A204.1 (cell line): Measurements from ENCODE around the gene SORL1.

Experiments
- FAIRE-seq: peaks from 2 replicates; lab custom pipeline; 2012; peaks lifted over from hg19 to GRCh38; lab: Jason Lieb, UNC

The SORL1 gene

DNA sequence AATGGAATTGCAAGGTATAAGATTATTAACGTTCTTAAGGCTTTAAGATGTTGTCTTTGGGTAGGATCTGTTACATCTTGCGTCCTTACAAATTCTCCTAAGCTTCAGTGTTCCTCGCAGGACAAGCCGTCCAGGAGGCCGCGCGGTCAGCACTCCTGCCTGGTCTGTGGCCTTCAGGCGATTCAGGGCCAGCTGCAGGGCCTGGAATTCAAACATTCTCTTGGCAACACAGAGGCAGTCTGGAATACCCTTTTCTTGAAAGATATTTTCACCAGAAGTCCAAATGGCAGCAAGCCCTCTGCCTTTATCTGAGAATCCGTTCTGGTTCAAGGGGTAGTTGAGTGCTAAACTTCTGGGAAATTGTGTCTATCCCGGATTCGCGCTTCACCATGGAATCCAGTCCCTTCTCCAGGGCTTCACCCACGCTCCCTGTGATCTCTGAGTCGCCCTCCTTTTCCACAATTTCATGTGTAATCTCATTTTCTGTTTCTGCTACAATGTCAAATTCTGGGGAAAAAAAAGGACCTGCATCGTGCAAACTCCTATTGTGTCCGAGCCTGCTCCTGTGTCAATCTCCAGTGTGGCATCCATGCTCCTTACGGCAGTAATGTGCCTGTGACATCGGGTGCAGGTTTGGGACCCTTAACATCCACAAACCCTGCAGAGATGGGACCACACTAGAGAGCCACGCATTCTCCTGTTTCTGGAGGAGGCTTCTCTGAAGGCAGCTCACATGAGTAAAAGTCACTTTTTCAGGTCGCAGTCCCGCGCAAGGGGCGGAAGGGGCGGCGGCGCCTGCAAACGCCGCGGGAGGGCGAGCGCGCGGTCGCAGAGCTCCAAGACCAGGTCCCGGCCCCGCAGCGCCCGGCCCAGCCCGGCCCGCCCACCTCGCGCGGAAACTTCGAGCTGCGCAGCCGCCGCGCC is 25.4 kb upstream of the SORL1 start:
- FAIRE-seq = no peak

- no peak for FAIRE-seq
These were observed 24.7 kb upstream of the SORL1 start for GRCh38 chr11:121427400-121427744.

- no peak for FAIRE-seq
These were observed 22.6 kb upstream of the SORL1 start for GRCh38 chr11:121429556-121429955.

DNA sequence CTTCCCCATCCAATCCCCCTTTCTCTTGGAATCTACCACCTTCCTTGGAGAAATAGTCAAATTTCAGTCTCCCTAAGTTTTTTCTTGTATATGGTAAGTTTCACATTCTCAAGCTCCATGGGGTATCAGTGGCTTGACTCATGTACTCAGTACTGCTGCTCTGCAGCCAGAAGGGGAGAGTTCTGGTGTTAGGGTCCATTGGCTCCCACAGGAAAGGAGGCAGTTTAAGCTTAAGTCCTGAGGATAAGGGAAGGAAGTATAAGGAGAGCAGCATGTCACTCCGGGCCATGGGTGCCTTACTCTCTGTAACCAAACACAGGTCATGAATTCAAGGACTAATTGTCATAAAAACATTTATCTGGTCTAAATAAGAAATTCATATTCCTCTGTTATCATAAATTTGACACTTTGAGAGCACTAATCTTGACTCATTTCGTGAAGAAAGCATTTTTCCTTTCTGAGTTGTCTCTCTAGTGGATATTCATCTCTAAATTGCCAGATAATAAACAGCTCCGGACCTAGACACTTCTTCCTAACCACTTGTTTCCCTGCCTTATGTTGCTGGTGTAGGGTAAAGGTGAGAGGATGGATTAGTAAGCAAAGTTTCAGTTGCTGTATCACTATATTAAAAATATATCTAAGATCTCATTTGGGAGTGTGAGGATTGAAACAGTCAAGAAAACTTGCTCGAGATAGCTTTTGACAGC is 20.1 kb upstream of the SORL1 start:
- FAIRE-seq = no peak

DNA sequence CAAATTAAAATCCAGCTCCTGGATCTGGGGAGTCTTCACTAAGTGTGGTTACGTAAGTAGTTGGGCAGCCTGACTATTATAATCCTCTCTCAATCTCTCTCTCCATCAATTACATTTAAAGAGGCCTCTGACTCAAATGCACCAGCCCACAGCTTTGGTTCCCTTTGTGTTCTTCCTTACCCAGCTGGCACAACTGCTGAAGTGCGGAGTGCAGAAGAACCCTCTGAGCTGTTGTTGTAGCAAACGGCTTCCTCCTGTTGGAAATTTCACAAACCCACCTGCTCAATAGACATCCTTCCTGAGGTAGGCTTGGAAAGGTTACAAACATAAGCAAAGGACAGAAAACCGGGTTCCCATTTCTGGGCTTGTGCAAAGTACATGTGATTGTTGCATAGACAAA is 17.0 kb upstream of the SORL1 start:
- no peak for FAIRE-seq

GRCh38 chr11:121435551-121436511 is 16.3 kb upstream of the SORL1 start:
- FAIRE-seq = no peak

- no peak for FAIRE-seq
These were observed 15.0 kb upstream of the SORL1 start for GRCh38 chr11:121437018-121437685.

DNA sequence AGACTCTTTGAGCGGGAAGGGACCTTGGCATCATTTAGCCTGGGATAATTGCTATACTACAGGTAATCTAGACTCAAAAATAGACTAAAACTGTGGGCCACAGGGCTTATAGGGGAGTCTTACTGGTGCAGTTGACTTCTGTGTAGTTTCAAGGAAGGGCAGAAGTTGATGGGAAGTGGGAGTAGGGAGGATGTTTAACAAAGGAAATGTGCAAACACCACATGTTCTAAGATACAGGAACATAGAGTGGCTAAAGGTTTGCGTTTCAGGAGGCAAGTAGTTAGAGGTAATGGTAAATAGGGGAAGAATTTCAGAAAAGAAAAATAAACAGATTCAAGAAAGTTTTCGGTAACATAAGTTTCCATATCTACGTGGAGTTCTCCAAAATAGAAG is 14.4 kb upstream of the SORL1 start:
- FAIRE-seq = no peak

GRCh38 chr11:121439337-121439736 is 12.8 kb upstream of the SORL1 start:
- FAIRE-seq = no peak

DNA sequence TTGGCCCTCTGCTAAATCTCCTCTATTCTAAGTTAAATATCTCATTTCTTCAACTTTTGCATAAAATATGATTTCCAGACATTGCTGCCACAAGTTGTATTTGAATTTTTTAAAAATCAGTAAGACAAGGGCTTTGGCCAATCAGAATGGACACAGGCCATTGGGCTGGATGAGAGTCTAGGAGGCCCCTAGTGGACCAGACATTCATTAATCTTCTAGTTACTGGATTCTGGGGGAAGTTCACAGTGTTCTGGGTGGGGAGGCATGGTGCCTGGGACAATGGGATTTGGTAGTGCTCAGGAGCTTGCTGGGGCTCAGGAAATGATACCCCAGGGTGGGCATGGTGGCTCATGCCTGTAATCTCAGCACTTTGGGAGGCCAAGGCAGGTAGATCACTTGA is 12.4 kb upstream of the SORL1 start:
- no peak for FAIRE-seq

- no peak for FAIRE-seq
These were observed 10.6 kb upstream of the SORL1 start for GRCh38 chr11:121441521-121441920.

DNA sequence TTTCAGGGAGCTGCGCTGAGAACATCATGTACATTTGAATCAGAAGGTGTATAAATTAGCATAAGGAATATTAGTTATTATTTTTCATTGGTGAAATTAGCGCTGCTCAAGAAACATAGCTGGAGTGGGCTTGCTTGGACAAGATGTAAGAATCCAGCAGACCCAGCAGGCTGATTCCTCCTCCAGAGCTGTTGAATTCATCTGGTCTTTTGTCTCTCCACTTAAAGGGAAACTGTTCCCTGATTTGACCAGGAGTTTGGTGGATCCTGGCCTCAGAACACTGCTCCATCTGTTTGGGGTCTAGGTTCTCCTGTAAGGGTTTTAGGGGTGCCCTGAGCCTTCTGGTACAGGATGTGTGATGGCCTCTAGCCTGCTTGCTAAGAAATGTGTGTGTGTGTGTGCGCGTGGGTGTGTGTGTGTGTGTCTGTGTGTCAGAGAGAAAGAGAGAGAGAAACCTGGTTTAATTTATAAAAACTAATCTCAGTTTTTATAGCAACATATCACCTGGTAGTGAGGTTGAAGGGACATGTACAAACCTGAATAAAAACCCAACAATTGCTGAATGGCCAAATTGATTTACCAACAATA is 8.3 kb upstream of the SORL1 start:
- no peak for FAIRE-seq

- FAIRE-seq = no peak
These were observed 7.6 kb upstream of the SORL1 start for GRCh38 chr11:121444526-121444925.

DNA sequence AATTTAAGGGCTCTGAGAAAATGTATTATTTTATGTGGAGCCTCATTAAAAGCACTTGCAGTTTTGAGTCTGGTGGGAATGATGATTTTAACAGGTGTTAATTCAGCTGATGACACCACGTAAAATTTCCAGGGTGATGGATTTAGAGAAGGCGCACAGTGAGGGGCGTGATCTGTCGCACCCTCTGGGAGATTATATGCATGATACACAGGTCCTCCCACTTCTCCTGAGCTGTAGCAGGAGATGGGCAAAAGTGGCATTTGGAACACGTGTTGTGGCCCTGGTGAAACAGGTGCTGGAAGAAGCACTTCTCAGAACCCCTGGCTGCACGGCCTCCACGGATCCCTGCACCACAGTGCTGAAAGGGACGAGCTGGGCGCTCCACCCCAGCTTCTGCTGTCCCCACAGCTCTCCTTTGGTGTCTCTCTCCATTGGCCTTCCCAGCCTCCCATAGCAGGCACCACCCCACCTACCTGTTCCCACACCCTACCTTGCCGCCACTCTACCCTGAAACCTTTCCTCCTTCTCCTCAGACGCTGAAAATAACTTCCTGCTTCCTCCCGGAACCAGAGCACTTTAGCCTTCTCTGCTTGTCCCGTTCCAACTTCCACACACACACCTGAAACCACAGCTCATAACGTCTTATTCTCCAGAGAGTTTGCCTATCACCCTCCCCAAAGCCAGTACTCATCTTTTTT is 6.9 kb upstream of the SORL1 start:
- no peak for FAIRE-seq

- FAIRE-seq = no peak
These were observed 5.4 kb upstream of the SORL1 start for GRCh38 chr11:121446752-121447156.

GRCh38 chr11:121448011-121448410 is 4.1 kb upstream of the SORL1 start:
- FAIRE-seq = no peak

- no peak for FAIRE-seq
These were observed 3.6 kb upstream of the SORL1 start for GRCh38 chr11:121448431-121448941.

DNA sequence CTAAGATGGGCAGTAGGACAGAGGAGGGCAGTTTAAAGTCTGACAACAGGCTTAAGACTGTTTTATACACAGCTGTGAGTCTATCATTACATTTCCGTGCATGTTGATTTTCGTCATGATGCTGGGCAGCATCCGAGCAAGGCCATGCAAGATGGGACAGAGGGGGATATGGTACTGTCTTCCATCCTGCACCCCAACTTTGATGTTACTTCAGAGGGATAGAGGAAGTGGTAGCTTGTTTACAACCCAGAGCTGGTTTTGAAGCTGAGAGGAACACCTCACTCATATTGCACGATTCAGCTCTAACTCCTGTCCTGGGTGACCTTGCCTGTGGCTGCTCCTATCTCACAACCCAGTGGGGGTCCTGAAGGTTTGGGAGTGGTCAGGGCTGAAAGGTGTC is 3.0 kb upstream of the SORL1 start:
- FAIRE-seq = no peak

DNA sequence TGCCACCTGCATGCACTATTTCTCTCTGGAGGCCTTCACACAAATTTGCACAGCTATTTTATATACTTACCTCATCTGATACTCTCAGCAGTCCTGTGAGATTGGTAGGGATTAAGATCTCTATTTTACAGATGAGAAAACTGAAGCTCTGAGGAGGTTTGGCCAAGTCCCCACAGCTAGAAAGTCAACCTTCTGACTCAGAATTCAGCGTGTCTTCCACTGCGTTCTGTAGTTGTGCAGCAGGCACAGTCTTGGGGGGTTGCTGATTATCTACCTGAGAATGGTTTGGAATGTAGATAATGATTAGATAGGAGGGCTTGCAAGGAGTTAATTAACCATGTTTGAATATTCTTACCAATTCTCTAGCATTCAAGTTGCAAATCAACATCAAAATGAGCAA is 2.5 kb upstream of the SORL1 start:
- no peak for FAIRE-seq

GRCh38 chr11:121450401-121450800 is 1.7 kb upstream of the SORL1 start:
- FAIRE-seq = no peak
